Astrocyte of the spinal cord (primary cell): ENCODE measurements around the gene CTU2.

Source experiments
- DNase-seq: peaks from one replicate; pipeline ENCODE4 v3.0.0; 2011; ENCODE audit warnings: low read depth, low spot score
- H3K4me3 ChIP-seq: 2 replicates; pipeline ENCODE4 v1.5.1; 2011; ENCODE audit warnings: low read depth, mild to moderate bottlenecking, low read length, moderate library complexity
- in situ Hi-C: cut with HindIII; loops from 2 replicates; pipeline ENCODE4 v1.10.0; 2017; ENCODE audit warnings: low sequenced_read_pairs
- TF ChIP-seq, protein P1 (sequence below): IDR thresholded peaks from 2 replicates; pipeline ENCODE4 v1.5.1; 2012; ENCODE audit warnings: low read depth, mild to moderate bottlenecking, low read length, inconsistent platforms

Gene CTU2

DNA sequence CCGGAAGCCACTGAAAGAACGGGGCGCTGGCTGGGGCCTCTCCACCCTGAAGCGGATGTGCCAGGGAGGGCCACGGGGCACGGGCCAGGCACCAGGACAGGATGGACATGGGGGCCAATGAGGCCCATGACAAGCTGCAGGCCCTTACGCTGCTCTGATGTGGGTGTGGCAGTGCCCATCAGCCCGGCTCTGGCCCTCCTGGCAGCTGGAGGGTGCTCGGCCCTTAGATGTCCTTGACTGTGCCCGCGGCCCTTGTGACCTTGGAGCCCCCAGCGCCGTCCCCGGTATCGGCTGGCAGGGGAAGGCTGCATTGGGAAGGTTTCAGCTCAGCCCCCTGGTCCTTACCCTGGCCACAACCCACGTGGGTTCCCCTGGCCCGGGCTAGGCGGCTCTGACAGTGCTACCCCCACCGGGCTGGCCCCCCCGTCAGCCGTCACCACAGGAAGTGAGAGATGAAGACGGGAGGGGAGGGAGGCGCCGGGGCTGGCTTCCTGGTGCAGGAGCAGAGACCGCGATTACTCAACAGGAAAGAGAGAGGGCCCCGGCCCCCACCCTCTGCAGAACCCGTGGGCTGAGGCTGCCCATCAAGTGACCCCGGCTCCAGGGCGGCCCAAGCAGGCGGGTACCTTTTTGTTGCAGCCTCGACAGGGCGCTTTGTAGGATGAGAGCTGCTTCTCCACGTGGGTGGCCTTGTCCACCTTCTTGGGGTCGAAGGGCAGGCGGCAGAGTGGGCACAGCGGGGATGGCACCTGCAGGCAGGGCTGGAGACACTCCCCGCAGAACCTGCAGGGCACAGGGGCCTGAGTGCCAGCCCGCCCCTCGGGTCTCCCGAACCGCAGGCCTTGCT is 5.4 kb upstream of the CTU2 start:
- no peak overlapping the region for H3K4me3 ChIP-seq
- in situ Hi-C loops, result no loop called here
- peak; percentile 91 for DNase-seq
- TF ChIP-seq, protein P1, sequence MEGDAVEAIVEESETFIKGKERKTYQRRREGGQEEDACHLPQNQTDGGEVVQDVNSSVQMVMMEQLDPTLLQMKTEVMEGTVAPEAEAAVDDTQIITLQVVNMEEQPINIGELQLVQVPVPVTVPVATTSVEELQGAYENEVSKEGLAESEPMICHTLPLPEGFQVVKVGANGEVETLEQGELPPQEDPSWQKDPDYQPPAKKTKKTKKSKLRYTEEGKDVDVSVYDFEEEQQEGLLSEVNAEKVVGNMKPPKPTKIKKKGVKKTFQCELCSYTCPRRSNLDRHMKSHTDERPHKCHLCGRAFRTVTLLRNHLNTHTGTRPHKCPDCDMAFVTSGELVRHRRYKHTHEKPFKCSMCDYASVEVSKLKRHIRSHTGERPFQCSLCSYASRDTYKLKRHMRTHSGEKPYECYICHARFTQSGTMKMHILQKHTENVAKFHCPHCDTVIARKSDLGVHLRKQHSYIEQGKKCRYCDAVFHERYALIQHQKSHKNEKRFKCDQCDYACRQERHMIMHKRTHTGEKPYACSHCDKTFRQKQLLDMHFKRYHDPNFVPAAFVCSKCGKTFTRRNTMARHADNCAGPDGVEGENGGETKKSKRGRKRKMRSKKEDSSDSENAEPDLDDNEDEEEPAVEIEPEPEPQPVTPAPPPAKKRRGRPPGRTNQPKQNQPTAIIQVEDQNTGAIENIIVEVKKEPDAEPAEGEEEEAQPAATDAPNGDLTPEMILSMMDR, result no peak

DNA sequence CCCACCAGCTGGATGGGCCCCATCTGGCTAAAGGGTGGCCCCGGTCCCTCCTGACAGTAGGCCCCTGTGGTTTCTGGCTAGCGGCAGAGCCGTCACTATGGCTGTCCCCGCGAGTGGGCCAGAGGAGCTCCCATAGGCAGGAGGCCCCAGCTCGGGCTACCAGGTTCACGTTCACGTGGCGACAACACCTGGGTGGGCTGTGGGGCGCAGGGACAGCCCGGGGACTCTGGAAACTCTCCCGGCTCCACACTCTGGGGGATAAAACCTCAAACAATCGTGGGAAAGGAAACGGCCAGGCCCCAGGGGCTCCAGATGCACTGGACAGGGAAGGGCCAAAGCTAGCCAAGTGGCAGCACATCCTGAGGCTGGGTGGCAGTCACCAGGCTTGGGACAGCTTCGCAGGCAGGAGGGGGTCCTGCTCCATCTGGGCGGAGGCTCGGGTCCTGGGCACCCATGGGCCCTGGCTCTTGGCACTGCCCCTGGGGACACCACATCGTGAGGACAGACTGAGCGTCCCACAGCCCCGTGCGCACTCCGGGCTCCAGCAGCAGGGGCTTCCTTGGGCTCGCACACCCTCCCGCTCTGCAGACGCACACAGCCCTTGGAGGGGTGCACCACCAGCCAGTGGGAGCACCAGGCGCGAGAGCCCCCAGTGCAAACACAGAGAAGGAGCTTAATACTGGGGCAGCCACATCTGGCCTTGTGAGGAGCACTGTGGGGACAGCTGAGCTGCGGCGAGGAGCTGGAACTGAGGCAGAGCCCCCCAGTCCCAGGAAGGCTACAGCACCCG is 4.5 kb upstream of the CTU2 start:
- in situ Hi-C loops, result no loop called here
- H3K4me3 ChIP-seq, result no peak overlapping the region
- TF ChIP-seq, protein P1, result no peak
- DNase-seq, result no peak

DNA sequence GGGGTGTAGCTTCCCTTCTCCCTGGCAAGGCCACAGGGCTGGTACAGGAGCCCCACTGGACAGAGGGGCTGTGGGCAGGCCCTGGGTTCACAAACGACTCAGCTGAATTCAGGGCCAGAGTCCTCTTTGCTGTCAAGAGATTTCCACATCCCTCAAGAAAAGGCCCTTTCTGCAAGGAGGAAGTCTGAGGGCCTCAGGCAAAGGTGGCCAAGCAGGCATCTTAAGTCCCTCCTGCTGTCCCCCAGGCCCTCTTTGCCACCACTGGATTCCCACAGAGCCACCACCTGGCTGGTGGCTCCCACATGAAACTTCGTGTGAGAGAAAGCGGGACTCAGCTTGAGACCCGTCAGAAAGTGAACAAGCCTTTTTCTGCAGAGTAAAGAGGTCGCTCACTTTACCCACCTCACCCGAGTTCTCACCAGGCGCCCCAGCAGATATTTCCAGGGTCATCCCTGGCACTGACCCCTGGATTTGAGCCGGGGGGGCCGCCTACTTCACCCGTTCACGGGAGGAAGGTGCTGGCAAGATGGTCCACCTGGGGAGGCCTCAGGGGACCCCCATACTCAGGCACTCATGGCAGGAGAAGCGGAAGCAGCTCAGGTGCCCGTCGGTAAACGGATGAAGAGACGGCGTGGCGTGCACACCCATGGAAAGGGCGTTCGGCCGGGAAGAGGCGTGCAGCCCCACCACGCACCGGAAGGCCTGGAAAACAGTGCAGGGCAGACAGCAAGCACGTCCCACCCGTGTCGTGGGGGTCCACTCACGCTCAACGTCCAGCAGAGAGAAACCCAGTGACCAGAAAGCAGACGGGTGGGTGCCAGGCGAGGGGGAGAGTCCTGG is 3.7 kb upstream of the CTU2 start:
- TF ChIP-seq, protein P1, result no peak
- DNase-seq, result no peak
- in situ Hi-C loops, result no loop called here
- H3K4me3 ChIP-seq, result no peak overlapping the region

DNA sequence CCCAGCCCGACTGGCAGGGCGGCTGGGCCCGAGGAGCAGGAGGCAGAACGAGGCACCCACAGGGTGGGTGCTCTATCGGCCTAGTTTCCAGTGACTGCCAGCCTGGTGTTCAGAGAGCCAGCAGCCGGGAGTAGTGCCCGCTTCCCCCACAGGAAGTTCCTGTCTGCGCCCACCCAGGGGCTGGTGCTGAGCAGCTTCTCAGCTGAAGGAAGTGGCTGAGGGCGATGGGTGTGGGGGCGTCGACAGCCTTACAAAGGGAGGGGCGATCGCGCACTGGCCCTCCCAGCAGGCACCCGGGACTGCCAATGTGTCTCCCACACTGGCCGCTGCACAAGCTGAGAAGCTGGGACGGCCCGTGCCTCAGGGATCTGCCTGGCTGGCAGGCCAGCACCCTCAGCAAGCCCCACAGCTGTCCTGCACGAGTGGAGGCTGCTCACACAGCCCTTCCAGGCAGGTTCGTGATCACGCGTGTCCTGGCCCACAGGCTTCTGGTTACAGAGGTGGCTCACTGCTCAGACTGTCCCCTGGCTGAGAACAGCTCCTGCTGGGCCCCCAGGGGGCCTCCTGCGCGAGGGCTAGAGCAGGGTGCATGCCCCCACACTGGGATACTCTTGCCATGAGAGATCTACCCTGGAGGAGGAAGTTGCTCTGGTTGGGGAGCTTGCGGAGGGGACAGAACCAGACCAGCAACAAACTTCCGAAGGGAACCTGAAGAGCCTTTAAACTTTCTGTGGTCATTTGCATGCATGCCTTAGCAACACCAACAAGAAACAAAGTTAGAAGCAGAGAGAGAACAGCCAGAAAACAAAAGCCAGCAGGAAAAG is 2.6 kb upstream of the CTU2 start:
- DNase-seq, result no peak
- in situ Hi-C loops, result no loop called here
- H3K4me3 ChIP-seq, result no peak overlapping the region
- TF ChIP-seq, protein P1, result no peak

DNA sequence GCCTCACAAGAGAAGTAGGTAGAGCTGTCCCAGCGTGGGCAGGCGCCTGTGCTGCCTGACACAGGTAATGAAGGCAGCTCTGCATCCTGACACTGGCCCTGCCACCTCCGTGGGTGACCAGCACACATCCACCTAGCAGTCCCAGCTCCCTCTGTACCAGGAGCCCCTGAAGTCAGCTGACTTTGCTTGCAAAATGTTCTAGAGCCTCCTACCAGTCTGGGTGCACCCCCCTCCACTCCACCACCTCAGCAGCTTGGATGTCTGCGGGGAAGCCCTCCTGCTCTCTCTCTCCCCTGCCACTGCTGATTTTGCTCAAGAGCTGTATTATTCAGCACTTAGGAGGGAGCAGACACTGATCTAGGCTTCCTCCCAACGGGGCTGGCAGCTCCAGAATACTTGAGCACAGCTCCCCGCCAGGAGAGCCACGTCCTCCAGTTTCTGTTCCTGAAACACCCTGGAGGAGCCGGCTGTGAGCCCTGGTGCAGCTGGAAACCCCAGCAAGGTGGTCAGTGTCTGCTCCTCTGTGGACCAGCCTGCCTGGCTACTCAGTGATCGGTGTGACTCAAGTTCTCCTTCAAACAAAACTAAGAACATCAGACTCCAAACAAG is 1.1 kb upstream of the CTU2 start:
- TF ChIP-seq, protein P1, result no peak
- peak overlapping the region; percentile 56 for H3K4me3 ChIP-seq
- in situ Hi-C loops, result no loop called here
- no peak for DNase-seq
